Endometrium (tissue), 2 donors: ENCODE data around the gene LY6G5B.

ENCODE experiments used
- FAIRE-seq: peaks from 2 replicates; lab custom pipeline; 2012; peaks lifted over from hg19 to GRCh38; lab: Jason Lieb, UNC
- donor health status: control.
- donor health status: control.

The LY6G5B gene

DNA sequence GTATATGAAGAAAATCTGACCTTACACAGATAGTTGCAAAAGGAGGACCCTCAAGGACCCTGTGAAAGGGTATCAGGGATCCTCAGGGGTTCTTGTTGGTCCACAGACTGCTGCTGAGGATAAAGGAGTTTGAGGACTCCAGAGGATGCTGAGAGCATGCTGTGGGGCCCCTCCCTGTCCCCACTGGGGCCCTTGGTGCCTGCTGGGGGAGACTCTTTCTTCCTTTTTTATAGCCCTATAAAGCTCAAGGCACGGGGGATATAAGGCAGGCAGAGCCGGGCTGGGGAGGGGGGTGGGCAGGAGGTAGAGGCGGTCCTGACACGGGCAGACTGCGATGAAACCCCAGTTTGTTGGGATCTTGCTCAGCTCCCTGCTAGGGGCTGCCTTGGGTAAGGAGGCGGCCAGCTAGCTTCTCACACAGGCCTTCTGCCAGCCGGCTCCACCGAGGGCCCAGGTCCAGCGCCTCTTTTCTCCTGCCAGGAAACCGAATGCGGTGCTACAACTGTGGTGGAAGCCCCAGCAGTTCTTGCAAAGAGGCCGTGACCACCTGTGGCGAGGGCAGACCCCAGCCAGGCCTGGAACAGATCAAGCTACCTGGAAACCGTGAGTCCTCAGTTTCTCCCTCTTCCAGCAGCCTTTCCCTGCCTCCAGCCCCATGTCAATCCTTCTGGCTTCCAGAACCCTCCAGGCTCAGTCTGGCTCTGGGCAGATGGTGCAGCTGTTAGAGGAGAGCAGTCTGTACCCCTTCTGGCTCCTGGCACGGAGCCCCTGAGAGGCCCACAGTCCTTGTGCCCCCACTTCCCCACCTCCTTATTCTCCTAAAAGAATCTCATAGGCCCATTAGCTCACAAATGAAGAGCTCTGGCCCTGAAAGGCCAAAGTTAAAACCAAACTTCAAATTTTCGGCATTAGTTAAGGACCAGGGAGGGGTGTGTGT lies 45.5 kb downstream of the LY6G5B start, which contains the start of gene LY6G6D:
TSS of gene LY6G6D (plus strand) at position 327 of the 937 bp plus-strand sequence. CDS start at position 335, 8 bp downstream.
- FAIRE-seq: no peak

DNA sequence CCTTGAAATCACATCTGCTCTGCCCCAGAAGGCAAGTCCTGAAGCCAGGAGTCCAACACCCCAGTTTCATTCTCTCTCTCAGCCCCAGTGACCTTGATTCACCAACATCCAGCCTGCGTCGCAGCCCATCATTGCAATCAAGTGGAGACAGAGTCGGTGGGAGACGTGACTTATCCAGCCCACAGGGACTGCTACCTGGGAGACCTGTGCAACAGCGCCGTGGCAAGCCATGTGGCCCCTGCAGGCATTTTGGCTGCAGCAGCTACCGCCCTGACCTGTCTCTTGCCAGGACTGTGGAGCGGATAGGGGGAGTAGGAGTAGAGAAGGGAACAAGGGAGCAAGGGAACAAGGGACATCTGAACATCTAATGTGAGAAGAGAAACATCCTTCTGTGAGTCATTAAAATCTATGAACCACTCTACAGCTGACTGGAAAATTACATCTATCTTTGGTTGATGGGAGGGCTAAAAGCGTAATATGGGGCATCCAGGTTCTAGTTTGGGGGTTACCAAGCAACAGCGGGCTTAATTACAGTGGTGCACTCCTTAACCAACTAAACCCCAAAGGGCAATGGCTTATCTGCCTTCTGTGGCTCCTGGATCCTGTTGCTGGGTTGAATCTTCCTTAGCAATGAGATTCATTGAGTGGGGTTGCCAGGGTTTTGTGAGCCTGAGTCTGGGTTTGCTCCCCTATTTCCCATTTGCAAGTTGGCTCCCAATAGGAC lies 47.9 kb downstream of the LY6G5B start:
- no peak for FAIRE-seq

DNA sequence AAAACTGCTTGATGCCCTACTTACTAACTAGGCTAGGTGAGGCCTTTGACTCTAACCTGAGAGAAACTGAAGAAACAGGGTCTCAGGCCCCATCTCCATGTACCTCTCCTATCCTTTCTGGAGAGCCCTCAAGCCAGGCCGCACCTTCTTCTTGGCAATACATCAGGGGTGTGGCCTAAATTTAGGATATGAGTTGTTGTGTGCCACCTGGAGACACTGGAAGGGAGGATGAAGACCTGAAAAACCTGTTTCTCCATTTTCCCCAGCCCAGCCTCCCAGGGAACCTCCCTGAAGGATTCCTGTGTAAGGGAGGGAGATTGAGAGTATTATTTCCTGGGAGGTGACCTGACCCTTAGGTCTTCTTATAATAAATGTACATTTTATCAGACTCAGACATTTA lies 48.5 kb downstream of the LY6G5B start:
- FAIRE-seq: no peak

DNA sequence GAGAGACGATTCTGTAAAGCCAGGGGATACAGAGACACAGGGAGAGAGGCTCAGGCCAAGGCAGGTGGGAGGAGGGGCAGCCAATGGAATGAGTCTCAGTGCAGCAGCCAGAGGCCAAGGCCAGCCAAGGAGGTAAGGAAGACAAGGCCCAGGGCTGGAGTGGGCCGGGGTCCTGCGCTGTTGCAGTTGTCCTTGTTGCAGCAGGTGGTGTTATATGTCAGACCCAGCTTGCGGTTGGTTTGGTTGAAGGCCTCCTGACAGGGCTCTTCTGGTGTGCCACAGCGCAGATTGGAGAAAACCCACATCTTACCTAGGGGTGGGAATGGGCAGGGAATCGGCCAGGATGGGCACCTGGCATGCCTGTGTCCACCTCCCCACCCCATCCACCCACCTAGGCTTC lies 49.2 kb downstream of the LY6G5B start:
- FAIRE-seq: no peak

DNA sequence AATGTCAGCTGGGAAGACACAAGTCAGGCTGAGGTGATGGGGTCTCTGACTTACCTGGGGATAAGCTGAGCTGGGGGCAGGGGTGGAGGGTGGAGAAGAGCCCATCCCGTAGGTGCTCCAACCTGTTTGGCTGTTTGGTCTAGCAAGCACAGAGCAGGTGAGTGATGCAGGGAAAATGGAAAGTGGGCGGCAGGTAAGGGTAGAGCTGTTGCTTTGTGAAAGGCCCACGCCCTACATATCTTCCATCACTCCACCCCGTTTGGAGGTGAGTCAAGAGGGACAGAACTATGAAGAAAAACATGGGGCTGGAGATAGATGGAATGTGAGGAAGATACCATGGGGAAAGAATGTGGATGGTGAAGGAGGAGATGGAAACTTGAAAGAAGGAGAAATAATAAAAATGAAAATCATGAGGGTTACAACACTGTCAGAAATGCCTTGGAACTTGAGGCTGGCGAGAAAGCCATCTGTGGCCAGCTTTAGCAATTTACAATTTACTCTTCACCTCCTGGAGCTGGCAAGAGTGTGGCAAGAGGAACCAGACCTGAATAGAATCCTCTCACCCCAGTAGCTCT lies 50.5 kb downstream of the LY6G5B start:
- FAIRE-seq: no peak

DNA sequence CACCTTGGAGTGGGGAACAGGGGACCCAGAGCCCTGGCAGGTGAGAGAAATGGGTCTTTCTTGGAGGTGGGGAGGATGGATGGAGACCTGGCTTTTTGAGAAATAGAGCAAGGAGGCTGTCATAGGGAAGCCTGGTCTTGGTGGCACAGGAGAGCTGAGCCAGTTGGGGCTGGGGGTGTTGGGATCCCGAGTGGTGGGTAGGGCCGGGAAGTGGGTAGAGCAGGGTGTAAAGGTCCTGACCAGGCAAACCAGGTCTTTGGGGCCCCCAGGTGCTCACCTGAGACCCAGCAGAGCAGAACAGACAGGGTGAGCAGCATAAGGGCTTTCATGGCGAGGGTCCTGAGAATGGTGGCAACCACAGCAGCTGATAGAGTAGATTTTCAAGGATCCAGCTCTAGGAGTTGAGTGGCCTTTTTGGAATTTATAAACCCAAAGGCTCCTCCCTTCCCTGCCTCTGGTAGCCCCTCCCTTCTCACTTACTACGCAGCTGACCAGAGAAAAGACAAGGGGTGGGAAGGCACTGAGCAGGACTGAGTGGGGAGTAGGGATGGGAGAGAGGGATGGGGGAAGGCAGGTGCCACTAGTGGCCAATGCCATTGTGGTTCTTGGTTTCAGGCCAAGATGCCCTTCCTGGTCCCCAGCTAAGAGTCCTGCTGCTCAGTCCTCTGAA lies 51.7 kb downstream of the LY6G5B start, which contains the start of gene LY6G6C:
TSS of gene LY6G6C (minus strand) at position 396 of the 670 bp plus-strand sequence. CDS start at position 329, 67 bp downstream.
- no peak for FAIRE-seq

DNA sequence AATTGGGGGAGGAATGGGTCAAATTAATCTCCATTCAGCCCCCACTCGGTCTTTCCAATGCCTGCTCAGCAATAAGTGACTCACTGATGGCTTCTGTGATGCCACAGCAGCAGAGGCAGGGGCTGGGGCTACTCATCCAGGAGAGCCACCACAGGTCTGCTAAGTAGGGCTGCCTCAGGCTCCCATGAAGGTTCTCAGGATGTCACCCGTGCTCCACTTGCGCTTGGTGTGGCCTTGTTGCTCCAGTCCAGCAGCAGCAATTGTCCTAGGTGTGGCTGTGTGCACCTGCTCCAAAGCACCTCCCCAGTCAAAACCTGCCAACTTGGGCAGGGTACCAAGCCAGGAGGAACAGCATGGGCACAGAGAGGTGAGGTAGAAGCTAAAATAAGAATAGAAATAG lies 52.4 kb downstream of the LY6G5B start:
- no peak for FAIRE-seq
